Measurements from ENCODE around the gene SHROOM4. TPM values are rescaled to one million over a fixed set of nuclear protein-coding genes. Genes with fewer than 3 reads are reported as not detected.

SHROOM4 gene
- total RNA-seq, 6 experiments from 2014 or later: 0.55 to 2.0 (median 1.2) TPM

- TF ChIP-seq POLR2A (IDR thresholded peaks at IDR 0.05) (no peak), CTCF (IDR thresholded peaks at IDR 0.05) (no peak)
- Histone ChIP-seq H3K27ac (no peak overlapping the region), H3K4me3 (no peak overlapping the region), H3K36me3 (no peaks in the 10 kb centered on the region), H3K4me1 (no peaks in the 10 kb centered on the region), H3K9me3 (no peaks in the 10 kb centered on the region), H3K27me3 (no peaks in the 10 kb centered on the region)
- ATAC-seq (no peak), DNase-seq (no peak)
- intact Hi-C loops (cut with DNase I): no loop called here
- 53% methylated on average over 5 of the region's 5 CpGs for WGBS (ENCODE audit: insufficient coverage, low coverage, low lambda C conversion rate, missing lambda C conversion rate)
These were observed 25.0 kb upstream of the SHROOM4 start for GRCh38 chrX:50838820-50839600.

- DNase-seq (no peak), ATAC-seq (peak in 1 of 4 donors; percentile 58)
These were observed 14.0 kb upstream of the SHROOM4 start for GRCh38 chrX:50827996-50828395.

DNA sequence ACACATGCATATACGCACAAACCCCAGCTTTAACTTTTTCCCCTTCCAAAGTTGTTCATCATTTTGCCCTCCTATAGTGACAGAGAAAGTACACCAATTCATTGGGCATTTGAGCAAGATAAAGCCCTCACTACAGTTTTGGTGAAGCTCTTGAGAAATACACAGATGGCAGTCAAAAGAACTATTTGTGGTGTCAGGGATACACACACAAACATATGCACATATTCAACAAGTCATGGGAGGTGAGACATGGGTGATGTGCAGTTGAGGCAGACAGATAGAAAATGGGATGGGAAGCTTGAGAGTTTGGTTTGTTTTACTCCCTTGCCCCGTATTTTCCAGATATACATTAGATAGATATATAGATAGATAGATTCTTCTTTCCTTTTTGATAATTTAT is 11.8 kb upstream of the SHROOM4 start:
- TF ChIP-seq POLR2A (IDR thresholded peaks at IDR 0.05) (no peak), CTCF (IDR thresholded peaks at IDR 0.05) (no peak)
- H3K4me3 ChIP-seq: no peak overlapping the region
- no peaks in the 10 kb centered on the region for H3K36me3 ChIP-seq
- no peaks in the 10 kb centered on the region for H3K4me1 ChIP-seq
- intact Hi-C loops (cut with DNase I): no loop called here
- no peak for DNase-seq
- ATAC-seq: no peak
- no peak overlapping the region for H3K27ac ChIP-seq
- no peaks in the 10 kb centered on the region for H3K27me3 ChIP-seq
- WGBS (ENCODE audit: insufficient coverage, low coverage, low lambda C conversion rate, missing lambda C conversion rate): 41% methylated on average over 2 of the region's 2 CpGs
- H3K9me3 ChIP-seq: no peaks in the 10 kb centered on the region

More at GRCh38 chrX:50827996-50828395, 14.0 kb upstream of the SHROOM4 start:
- H3K27ac ChIP-seq: no peak overlapping the region
- no peak overlapping the region for H3K4me3 ChIP-seq
- no peaks in the 10 kb centered on the region for H3K4me1 ChIP-seq
- no peaks in the 10 kb centered on the region for H3K36me3 ChIP-seq
- H3K27me3 ChIP-seq: no peaks in the 10 kb centered on the region
- no peak for TF ChIP-seq POLR2A (IDR thresholded peaks at IDR 0.05)
- TF ChIP-seq CTCF (IDR thresholded peaks at IDR 0.05): no peak
- intact Hi-C loops (cut with DNase I): no loop called here
- 12% methylated on average over 1 of the region's 1 CpG for WGBS (ENCODE audit: insufficient coverage, low coverage, low lambda C conversion rate, missing lambda C conversion rate)
- no peaks in the 10 kb centered on the region for H3K9me3 ChIP-seq

- Histone ChIP-seq H3K4me3 (no peak overlapping the region), H3K4me1 (no peaks in the 10 kb centered on the region), H3K27ac (no peak overlapping the region), H3K27me3 (no peaks in the 10 kb centered on the region), H3K9me3 (no peaks in the 10 kb centered on the region), H3K36me3 (no peaks in the 10 kb centered on the region)
- no peak for ATAC-seq
- TF ChIP-seq POLR2A (IDR thresholded peaks at IDR 0.05) (no peak), CTCF (IDR thresholded peaks at IDR 0.05) (no peak)
- 74% methylated on average over 1 of the region's 1 CpG for WGBS (ENCODE audit: insufficient coverage, low coverage, low lambda C conversion rate, missing lambda C conversion rate)
- intact Hi-C loops (cut with DNase I): no loop called here
- no peak for DNase-seq
These were observed 5.0 kb upstream of the SHROOM4 start for GRCh38 chrX:50818986-50819385.

All from right lobe of liver (tissue), 6 donors.